HCT116 (cell line): ENCODE data around the gene UPP1. TPM values are rescaled to one million over a fixed set of nuclear protein-coding genes. Genes with fewer than 3 reads are reported as not detected.

Experiments used
- ATAC-seq: fragments of 200-7000 bp; cut with Tn5 transposase; 2 replicates; pipeline ENCODE4 v1.9.1; 2020; ENCODE audit warnings: mild to moderate bottlenecking, moderate library complexity
- BruUV-seq: library from RNA; stranded (reverse); fragments of 400-500 nt; replicated peaks from 2 replicates; lab custom pipeline; 2021; lab: Mats Ljungman, UMichigan
- CTCF ChIA-PET: fragments of 300-600 bp; sonication (Branson Sonifier 250); formaldehyde crosslinking; loops from one replicate; lab custom pipeline; 2021; ENCODE audit warnings: antibody characterized with exemption; lab: Charles Lee
- POLR2A ChIA-PET: fragments of 300-600, 350-600 bp; sonication (Branson Sonifier 250); formaldehyde crosslinking; loops from one replicate; lab custom pipeline; 2021; ENCODE audit warnings: antibody characterized with exemption; lab: Charles Lee
- RAD21 ChIA-PET, 2 experiments: fragments of 300-600 bp; sonication (Branson Sonifier 250); formaldehyde crosslinking; loops; one replicate each; lab custom pipeline; 2023; ENCODE audit warnings: low total read pairs in 2 of 2; ENCODE audit not compliant: uncharacterized antibody in 2 of 2, unreplicated experiment in 2 of 2, low non-redundant PET in 1 of 2; lab: Charles Lee
- DNase-seq: peaks from one replicate; pipeline ENCODE4 v3.0.0-alpha.2; 2010; ENCODE audit warnings: low read depth, low spot score
- H2AFZ ChIP-seq: fragments of 200-600 bp; shearing (Covaris generic), sonication (generic); 2 replicates; pipeline ENCODE4 v1.6.1; 2017; ENCODE audit warnings: low read depth, mixed run types, mixed read lengths, antibody characterized with exemption, low read length; ENCODE audit not compliant: poor library complexity, severe bottlenecking
- H3K27ac ChIP-seq: 2 replicates; pipeline ENCODE4 v1.5.1; 2012; ENCODE audit warnings: low read depth, low read length
- H3K27me3 ChIP-seq: fragments of 200-600 bp; sonication (generic); 2 replicates; pipeline ENCODE4 v1.6.1; 2016; ENCODE audit warnings: mixed run types, low read length, mixed read lengths; ENCODE audit not compliant: insufficient read depth
- H3K36me3 ChIP-seq, 2 experiments: fragments of 200-500 bp in 1 of 2; fragments of 200-600 bp in 1 of 2; sonication (Bioruptor generic) in 1 of 2; sonication (generic) in 1 of 2; 2 replicates each; pipeline versions ENCODE4 v1.5.1 to v1.6.1; 2014 to 2016; ENCODE audit warnings: low read length in 2 of 2, inconsistent platforms in 1 of 2, mixed read lengths in 1 of 2, mixed run types in 1 of 2; ENCODE audit not compliant: insufficient read depth in 2 of 2, control insufficient read depth in 1 of 2
- H3K4me1 ChIP-seq, 2 experiments: fragments of 200-600 bp in 1 of 2; sonication (generic) in 1 of 2; 2 replicates each; pipeline versions ENCODE4 v1.5.1 to v1.6.1; 2012 to 2017; ENCODE audit warnings: low read length in 2 of 2, inconsistent platforms in 1 of 2, mild to moderate bottlenecking in 1 of 2, mixed read lengths in 1 of 2, mixed run types in 1 of 2, moderate library complexity in 1 of 2; ENCODE audit not compliant: insufficient read depth in 2 of 2, control insufficient read depth in 1 of 2
- H3K4me2 ChIP-seq: fragments of 200-600 bp; sonication (generic); 2 replicates; pipeline ENCODE4 v1.6.1; 2017; ENCODE audit warnings: mixed run types, low read length, mixed read lengths
- H3K4me3 ChIP-seq, 2 experiments: fragments of 200-600 bp in 1 of 2; sonication (generic) in 1 of 2; replicated peaks in 1 of 2; 2 replicates each; pipeline ENCODE4 v1.5.1; 2011 to 2016; ENCODE audit warnings: low read length in 2 of 2, control low read depth in 1 of 2, low read depth in 1 of 2, mild to moderate bottlenecking in 1 of 2, mixed read lengths in 1 of 2, mixed run types in 1 of 2
- H3K79me2 ChIP-seq: fragments of 200-600 bp; sonication (generic); 2 replicates; pipeline ENCODE4 v1.6.1; 2017; ENCODE audit warnings: mild to moderate bottlenecking, mixed run types, low read length, moderate library complexity, mixed read lengths; ENCODE audit not compliant: insufficient read depth
- H3K9ac ChIP-seq: fragments of 200-600 bp; sonication (generic); 2 replicates; pipeline ENCODE4 v1.6.1; 2016; ENCODE audit warnings: low read length, mixed read lengths
- H3K9me2 ChIP-seq: fragments of 200-600 bp; sonication (generic), shearing (Covaris generic); 2 replicates; pipeline ENCODE4 v1.6.1; 2017; ENCODE audit warnings: mixed run types, mild to moderate bottlenecking, moderate library complexity; ENCODE audit not compliant: insufficient read depth
- H3K9me3 ChIP-seq, 2 experiments: fragments of 200-500 bp in 1 of 2; fragments of 200-600 bp in 1 of 2; sonication (Bioruptor generic) in 1 of 2; sonication (generic) in 1 of 2; 2 replicates each; pipeline ENCODE4 v1.6.1; 2014 to 2017; ENCODE audit warnings: low read length in 2 of 2, mixed read lengths in 2 of 2, inconsistent platforms in 1 of 2, low read depth in 1 of 2, mild to moderate bottlenecking in 1 of 2, mixed run types in 1 of 2, moderate library complexity in 1 of 2; ENCODE audit not compliant: control insufficient read depth in 1 of 2, insufficient read depth in 1 of 2
- H4K20me1 ChIP-seq: fragments of 200-600 bp; sonication (generic), shearing (Covaris generic); 2 replicates; pipeline ENCODE4 v1.6.1; 2017; ENCODE audit warnings: mixed run types, mild to moderate bottlenecking, moderate library complexity; ENCODE audit not compliant: insufficient read depth
- CEBPB ChIP-seq: IDR thresholded peaks from 2 replicates; pipeline ENCODE4 v1.6.1; 2012; ENCODE audit warnings: low read depth
- EZH2phosphoT487 ChIP-seq: fragments of 200-600 bp; IDR thresholded peaks from 2 replicates; pipeline ENCODE4 v1.6.1; 2018; ENCODE audit warnings: antibody characterized with exemption, borderline replicate concordance
- FOSL1 ChIP-seq: IDR thresholded peaks from 2 replicates; pipeline ENCODE4 v1.6.1; 2012; ENCODE audit warnings: low read depth
- POLR2A ChIP-seq: IDR thresholded peaks from 2 replicates; pipeline ENCODE4 v1.7.0; 2011; ENCODE audit warnings: borderline replicate concordance; ENCODE audit not compliant: insufficient read depth, insufficient read length; ENCODE audit errors: extremely low read depth
- POLR2AphosphoS5 ChIP-seq: IDR thresholded peaks from 2 replicates; pipeline ENCODE4 v1.6.1; 2011; ENCODE audit warnings: mild to moderate bottlenecking, low read depth, low read length, moderate library complexity
- RAD21 ChIP-seq: IDR thresholded peaks from 2 replicates; pipeline ENCODE4 v1.6.1; 2012; ENCODE audit warnings: low read depth, mild to moderate bottlenecking
- SP1 ChIP-seq: IDR thresholded peaks from 2 replicates; pipeline ENCODE4 v1.6.1; 2012; ENCODE audit warnings: low read depth
- SRF ChIP-seq: IDR thresholded peaks from 2 replicates; pipeline ENCODE4 v1.6.1; 2012; ENCODE audit warnings: low read depth
- TCF7L2 ChIP-seq: IDR thresholded peaks from 2 replicates; pipeline ENCODE4 v1.7.0; 2011; ENCODE audit warnings: borderline replicate concordance, inconsistent platforms; ENCODE audit not compliant: insufficient read depth, insufficient read length; ENCODE audit errors: extremely low read depth
- YY1 ChIP-seq: IDR thresholded peaks from 2 replicates; pipeline ENCODE4 v1.6.1; 2011; ENCODE audit warnings: low read length, low read depth, moderate library complexity, mild to moderate bottlenecking; ENCODE audit not compliant: insufficient replicate concordance; ENCODE audit errors: extremely low read depth
- ZFX ChIP-seq: fragments of 450-650 bp; IDR thresholded peaks from 2 replicates; pipeline ENCODE4 v1.6.1; 2017
- ZNF274 ChIP-seq: fragments of 200-500 bp; sonication (Bioruptor generic); IDR thresholded peaks from 2 replicates; pipeline ENCODE4 v1.6.1; 2014; ENCODE audit warnings: mild to moderate bottlenecking, low read depth, low read length, inconsistent platforms
- intact Hi-C: fragments of 100-400 bp; cut with micrococcal nuclease; formaldehyde crosslinking; loops from 2 replicates; pipeline ENCODE4 v1.10.0; 2022
- total RNA-seq: library from RNA; stranded (reverse); gene quantifications from one replicate; pipeline ENCODE4 v1.2.1, GENCODE V29; 2021; ENCODE audit not compliant: unreplicated experiment
- TF ChIP-seq, protein P1 (sequence below), 3 experiments: fragments of 200-600 bp in 1 of 3; sonication (generic) in 1 of 3; IDR thresholded peaks in 2 of 3; conservative IDR thresholded peaks in 1 of 3; 2 replicates each; pipeline ENCODE4 v1.5.1; 2012 to 2017; ENCODE audit warnings: low read depth in 2 of 3, low read length in 2 of 3, antibody characterized with exemption in 1 of 3, borderline replicate concordance in 1 of 3, control low read depth in 1 of 3, mild to moderate bottlenecking in 1 of 3, mixed read lengths in 1 of 3, mixed run types in 1 of 3, moderate library complexity in 1 of 3; ENCODE audit not compliant: insufficient read depth in 1 of 3
- TF ChIP-seq, protein P2 (sequence below): IDR thresholded peaks from 2 replicates; pipeline ENCODE4 v1.6.1; 2011; ENCODE audit warnings: mild to moderate bottlenecking, low read length, moderate library complexity; ENCODE audit not compliant: insufficient replicate concordance; ENCODE audit errors: extremely low read depth
- TF ChIP-seq, protein P3 (sequence below): IDR thresholded peaks from 2 replicates; pipeline ENCODE4 v1.6.1; 2012
- TF ChIP-seq, protein P4 (sequence below): IDR thresholded peaks from 2 replicates; pipeline ENCODE4 v1.6.1; 2012; ENCODE audit warnings: low read depth
- TF ChIP-seq, protein P5 (sequence below): IDR thresholded peaks from 2 replicates; pipeline ENCODE4 v1.6.1; 2012

The UPP1 gene
- total RNA-seq, 1 experiment from 2014 or later, result 42.7 TPM

DNA sequence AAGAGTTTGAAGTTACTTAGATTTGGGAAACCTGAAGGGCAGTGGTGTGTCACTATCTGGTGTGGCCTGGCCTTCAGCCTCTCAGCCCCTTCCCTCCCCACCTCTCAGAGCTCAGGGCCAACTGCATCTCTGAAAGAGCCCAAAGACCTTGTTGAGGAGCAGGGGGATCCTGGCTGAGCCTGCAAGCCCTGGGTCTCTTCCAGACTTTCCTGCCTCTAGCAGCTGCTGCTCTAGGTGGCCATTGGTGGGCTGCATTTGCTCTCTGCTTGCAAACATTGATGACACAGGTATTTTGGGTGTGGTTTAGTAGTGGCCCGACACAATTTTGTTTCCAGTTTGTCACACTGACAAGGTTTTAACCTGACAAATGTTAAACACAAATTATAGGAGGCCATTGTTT, 3.1 kb upstream of the UPP1 start:
- Histone ChIP-seq H3K27me3 (no peaks in the 10 kb centered on the region), H3K79me2 (peaks cover 3% of the 10 kb centered on the region; the same call in 1 of the 2 replicates), H3K27ac (no peak overlapping the region), H3K4me1 (peaks cover 58 to 85% of the 10 kb centered on the region in 2 experiments), H3K9ac (peak overlapping the region; percentile 49; the same call in 1 of the 2 replicates), H2AFZ (no peak overlapping the region), H3K4me2 (peak overlapping the region; percentile 95), H3K4me3 (no peak overlapping the region), H3K9me2 (no peaks in the 10 kb centered on the region), H4K20me1 (no peaks in the 10 kb centered on the region), H3K9me3 (no peaks in the 10 kb centered on the region), H3K36me3 (no peaks in the 10 kb centered on the region)
- ChIA-PET RAD21 (no interaction called here), CTCF (interaction anchor here (1.0 kb wide), 1 partner anchor 17 kb away, joined by 3 read pairs; no protein-coding TSS in a partner anchor), POLR2A (interaction anchor here (2.2 to 3.0 kb wide), 2 partner anchors 10 to 86 kb away, joined by 5 to 23 read pairs; no protein-coding TSS in a partner anchor)
- BruUV-seq, result no TSS peak
- TF ChIP-seq, protein P1, sequence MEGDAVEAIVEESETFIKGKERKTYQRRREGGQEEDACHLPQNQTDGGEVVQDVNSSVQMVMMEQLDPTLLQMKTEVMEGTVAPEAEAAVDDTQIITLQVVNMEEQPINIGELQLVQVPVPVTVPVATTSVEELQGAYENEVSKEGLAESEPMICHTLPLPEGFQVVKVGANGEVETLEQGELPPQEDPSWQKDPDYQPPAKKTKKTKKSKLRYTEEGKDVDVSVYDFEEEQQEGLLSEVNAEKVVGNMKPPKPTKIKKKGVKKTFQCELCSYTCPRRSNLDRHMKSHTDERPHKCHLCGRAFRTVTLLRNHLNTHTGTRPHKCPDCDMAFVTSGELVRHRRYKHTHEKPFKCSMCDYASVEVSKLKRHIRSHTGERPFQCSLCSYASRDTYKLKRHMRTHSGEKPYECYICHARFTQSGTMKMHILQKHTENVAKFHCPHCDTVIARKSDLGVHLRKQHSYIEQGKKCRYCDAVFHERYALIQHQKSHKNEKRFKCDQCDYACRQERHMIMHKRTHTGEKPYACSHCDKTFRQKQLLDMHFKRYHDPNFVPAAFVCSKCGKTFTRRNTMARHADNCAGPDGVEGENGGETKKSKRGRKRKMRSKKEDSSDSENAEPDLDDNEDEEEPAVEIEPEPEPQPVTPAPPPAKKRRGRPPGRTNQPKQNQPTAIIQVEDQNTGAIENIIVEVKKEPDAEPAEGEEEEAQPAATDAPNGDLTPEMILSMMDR (IDR thresholded peaks at IDR 0.05 in 2 of 3, conservative IDR thresholded peaks at IDR 0.05 in 1 of 3; ENCODE audit: borderline replicate concordance in 1 of 3, insufficient read depth in 1 of 3, low read depth in 2 of 3, low read length in 2 of 3), result no peak
- no peak for TF ChIP-seq POLR2A
- TF ChIP-seq SRF, result no peak
- TF ChIP-seq CEBPB, result no peak
- TF ChIP-seq ZFX, result no peak
- no peak for TF ChIP-seq ZNF274
- no peak for TF ChIP-seq POLR2AphosphoS5
- TF ChIP-seq, protein P2, sequence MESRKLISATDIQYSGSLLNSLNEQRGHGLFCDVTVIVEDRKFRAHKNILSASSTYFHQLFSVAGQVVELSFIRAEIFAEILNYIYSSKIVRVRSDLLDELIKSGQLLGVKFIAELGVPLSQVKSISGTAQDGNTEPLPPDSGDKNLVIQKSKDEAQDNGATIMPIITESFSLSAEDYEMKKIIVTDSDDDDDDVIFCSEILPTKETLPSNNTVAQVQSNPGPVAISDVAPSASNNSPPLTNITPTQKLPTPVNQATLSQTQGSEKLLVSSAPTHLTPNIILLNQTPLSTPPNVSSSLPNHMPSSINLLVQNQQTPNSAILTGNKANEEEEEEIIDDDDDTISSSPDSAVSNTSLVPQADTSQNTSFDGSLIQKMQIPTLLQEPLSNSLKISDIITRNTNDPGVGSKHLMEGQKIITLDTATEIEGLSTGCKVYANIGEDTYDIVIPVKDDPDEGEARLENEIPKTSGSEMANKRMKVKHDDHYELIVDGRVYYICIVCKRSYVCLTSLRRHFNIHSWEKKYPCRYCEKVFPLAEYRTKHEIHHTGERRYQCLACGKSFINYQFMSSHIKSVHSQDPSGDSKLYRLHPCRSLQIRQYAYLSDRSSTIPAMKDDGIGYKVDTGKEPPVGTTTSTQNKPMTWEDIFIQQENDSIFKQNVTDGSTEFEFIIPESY, result no peak
- no peak for TF ChIP-seq RAD21
- TF ChIP-seq, protein P3, sequence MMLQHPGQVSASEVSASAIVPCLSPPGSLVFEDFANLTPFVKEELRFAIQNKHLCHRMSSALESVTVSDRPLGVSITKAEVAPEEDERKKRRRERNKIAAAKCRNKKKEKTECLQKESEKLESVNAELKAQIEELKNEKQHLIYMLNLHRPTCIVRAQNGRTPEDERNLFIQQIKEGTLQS, result no peak
- no peak for TF ChIP-seq EZH2phosphoT487
- TF ChIP-seq YY1, result no peak
- TF ChIP-seq FOSL1, result no peak
- TF ChIP-seq, protein P4, sequence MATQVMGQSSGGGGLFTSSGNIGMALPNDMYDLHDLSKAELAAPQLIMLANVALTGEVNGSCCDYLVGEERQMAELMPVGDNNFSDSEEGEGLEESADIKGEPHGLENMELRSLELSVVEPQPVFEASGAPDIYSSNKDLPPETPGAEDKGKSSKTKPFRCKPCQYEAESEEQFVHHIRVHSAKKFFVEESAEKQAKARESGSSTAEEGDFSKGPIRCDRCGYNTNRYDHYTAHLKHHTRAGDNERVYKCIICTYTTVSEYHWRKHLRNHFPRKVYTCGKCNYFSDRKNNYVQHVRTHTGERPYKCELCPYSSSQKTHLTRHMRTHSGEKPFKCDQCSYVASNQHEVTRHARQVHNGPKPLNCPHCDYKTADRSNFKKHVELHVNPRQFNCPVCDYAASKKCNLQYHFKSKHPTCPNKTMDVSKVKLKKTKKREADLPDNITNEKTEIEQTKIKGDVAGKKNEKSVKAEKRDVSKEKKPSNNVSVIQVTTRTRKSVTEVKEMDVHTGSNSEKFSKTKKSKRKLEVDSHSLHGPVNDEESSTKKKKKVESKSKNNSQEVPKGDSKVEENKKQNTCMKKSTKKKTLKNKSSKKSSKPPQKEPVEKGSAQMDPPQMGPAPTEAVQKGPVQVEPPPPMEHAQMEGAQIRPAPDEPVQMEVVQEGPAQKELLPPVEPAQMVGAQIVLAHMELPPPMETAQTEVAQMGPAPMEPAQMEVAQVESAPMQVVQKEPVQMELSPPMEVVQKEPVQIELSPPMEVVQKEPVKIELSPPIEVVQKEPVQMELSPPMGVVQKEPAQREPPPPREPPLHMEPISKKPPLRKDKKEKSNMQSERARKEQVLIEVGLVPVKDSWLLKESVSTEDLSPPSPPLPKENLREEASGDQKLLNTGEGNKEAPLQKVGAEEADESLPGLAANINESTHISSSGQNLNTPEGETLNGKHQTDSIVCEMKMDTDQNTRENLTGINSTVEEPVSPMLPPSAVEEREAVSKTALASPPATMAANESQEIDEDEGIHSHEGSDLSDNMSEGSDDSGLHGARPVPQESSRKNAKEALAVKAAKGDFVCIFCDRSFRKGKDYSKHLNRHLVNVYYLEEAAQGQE, result no peak
- TF ChIP-seq, protein P5, sequence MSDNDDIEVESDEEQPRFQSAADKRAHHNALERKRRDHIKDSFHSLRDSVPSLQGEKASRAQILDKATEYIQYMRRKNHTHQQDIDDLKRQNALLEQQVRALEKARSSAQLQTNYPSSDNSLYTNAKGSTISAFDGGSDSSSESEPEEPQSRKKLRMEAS, result no peak
- TF ChIP-seq TCF7L2, result no peak
- TF ChIP-seq SP1, result no peak
- ATAC-seq (no peak), DNase-seq (no peak)
- intact Hi-C loops, result loop anchor here (1.0 kb wide), 1 partner anchor 86 kb away; no protein-coding TSS in a partner anchor
